GM12873 (cell line): Measurements from ENCODE around the gene TGDS.

Experiments
- CTCF ChIP-seq: IDR thresholded peaks from 2 replicates; pipeline ENCODE4 v1.5.1; 2012; ENCODE audit warnings: low read depth, mild to moderate bottlenecking, moderate library complexity, low read length, control low read depth; ENCODE audit not compliant: insufficient read depth; ENCODE audit errors: missing control alignments

TGDS gene

GRCh38 chr13:94537740-94538630 is 58.0 kb downstream of the TGDS start:
- TF ChIP-seq CTCF, result no peak

- no peak for TF ChIP-seq CTCF
Measured at GRCh38 chr13:94535775-94536174, 60.2 kb downstream of the TGDS start.

- no peak for TF ChIP-seq CTCF
Measured at GRCh38 chr13:94535231-94535630, 60.7 kb downstream of the TGDS start.

GRCh38 chr13:94534166-94534565 is 61.8 kb downstream of the TGDS start:
- TF ChIP-seq CTCF, result no peak

GRCh38 chr13:94525781-94526180 is 70.2 kb downstream of the TGDS start:
- TF ChIP-seq CTCF, result no peak

- no peak for TF ChIP-seq CTCF
Measured at GRCh38 chr13:94524407-94524806, 71.5 kb downstream of the TGDS start.
